22Rv1 (cell line): ENCODE data around the gene RAB17.

Source experiments
- H3K27ac ChIP-seq: fragments of 450-650 bp; 2 replicates; pipeline ENCODE4 v1.5.1; 2017
- CTCF ChIP-seq: fragments of 450-650 bp; IDR thresholded peaks from 2 replicates; pipeline ENCODE4 v1.5.1; 2017; ENCODE audit warnings: mild to moderate bottlenecking
- ZFX ChIP-seq: fragments of 450-650 bp; IDR thresholded peaks from 2 replicates; pipeline ENCODE4 v1.6.1; 2017; ENCODE audit warnings: antibody characterized with exemption, borderline replicate concordance

RAB17 gene

DNA sequence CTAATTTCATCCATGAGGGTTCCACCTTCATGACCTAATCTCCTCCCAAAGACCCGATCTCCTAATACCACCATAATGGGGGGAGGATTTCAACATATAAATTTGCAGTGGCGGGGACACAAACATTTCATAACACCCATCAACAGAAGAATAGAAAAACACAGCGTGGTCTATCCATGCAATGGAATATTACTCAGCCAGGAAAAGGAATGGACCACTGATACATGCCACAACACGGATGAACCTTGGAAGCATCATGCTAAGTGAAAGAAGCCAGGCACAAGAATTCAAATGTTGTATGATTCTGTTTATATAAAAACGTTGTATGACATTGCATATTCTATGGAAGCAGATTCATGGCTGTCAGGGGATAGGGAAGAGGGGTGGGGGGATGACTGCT, 21.5 kb downstream of the RAB17 start:
- TF ChIP-seq ZFX (no peak), CTCF (no peak)
- H3K27ac ChIP-seq, result no peak overlapping the region

DNA sequence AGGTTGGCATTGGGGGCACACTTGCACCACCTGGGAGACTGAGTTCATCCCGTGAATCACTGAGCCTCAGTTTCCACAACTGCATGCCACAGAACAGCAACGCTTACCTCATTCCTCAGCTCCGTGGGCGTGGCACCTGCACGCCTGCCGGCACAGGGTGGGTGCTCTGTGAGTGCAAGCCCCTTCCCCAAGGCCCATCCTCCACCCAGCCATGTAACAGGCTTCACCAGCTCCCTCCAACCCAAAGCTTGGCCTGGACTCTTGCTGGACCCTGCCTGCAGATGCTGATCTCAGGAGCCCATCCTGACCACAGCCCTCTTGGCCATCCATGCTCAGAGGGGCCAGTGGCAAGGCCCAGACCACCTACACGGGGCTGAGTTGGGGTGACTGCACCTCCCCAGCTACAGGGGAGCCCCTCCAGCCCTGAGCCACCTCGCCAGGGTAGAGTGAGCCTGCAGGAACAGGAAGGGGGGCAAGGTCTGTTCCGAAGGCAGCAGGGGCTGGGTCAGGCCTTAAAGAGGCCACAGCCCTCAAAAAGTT, 22.3 kb downstream of the RAB17 start:
- H3K27ac ChIP-seq, result no peak overlapping the region
- TF ChIP-seq ZFX (no peak), CTCF (no peak)

GRCh38 chr2:237567276-237568029, 23.1 kb downstream of the RAB17 start:
- TF ChIP-seq CTCF (no peak), ZFX (no peak)
- no peak overlapping the region for H3K27ac ChIP-seq

GRCh38 chr2:237566401-237567235, 23.9 kb downstream of the RAB17 start, which contains the start of gene PRLH:
Gene PRLH (plus strand): TSS chr2:237566574. CDS start chr2:237566574, 0 bp downstream.
- H3K27ac ChIP-seq, result no peak within 1 kb of the TSS
- TF ChIP-seq CTCF (no peak), ZFX (no peak)

GRCh38 chr2:237565974-237566373, 24.6 kb downstream of the RAB17 start:
- TF ChIP-seq ZFX (no peak), CTCF (no peak)
- H3K27ac ChIP-seq, result no peak overlapping the region

DNA sequence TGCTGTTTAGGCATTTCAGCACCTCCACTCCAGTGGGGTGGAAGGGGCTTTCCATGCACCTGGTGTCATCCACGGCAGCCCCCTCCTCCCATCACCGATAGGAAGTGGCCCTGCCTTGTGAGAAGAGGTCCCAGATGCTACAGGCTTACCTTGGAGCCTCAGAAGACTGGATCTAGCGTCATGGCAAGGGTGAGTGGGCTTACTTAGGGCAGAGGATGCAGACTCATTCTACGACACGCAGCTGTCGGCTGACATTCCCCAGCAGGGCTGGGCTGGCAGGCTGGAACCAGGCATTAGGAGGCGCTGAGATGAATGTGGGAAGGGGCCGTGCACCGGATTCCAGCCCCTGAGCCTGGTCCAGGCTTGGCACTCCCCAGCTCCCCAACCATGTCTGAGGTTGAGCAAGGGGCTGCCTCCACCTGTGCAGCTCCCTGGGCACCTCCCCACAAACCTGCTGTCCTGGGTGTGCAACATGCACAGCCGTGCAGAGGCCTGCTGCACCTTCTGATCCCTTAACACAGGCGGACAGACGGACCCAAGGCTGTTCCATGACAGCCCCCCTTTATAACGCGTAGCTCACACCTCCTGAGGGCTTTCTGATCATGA, 25.9 kb downstream of the RAB17 start:
- no peak overlapping the region for H3K27ac ChIP-seq
- TF ChIP-seq CTCF (no peak), ZFX (no peak)
